Skin epidermis (tissue), 12 donors: Measurements from ENCODE around the gene KDM4C.
"Not testable (repeated sequence)": the region's sequence is repeated elsewhere in the genome, so short reads cannot be mapped to it uniquely, and the experiment has no call there.

Source experiments
- H3K27ac ChIP-seq, 21 experiments: fragments of 200-600 bp; sonication (generic) in 11 of 21; one replicate each; pipeline ENCODE4 v1.5.0; 2020; ENCODE audit warnings: mild to moderate bottlenecking in 3 of 21, inconsistent platforms in 2 of 21, moderate library complexity in 2 of 21
- H3K4me3 ChIP-seq, 7 experiments: fragments of 200-600 bp; sonication (generic) in 2 of 7; one replicate each; pipeline ENCODE4 v1.5.0; 2020; ENCODE audit warnings: inconsistent platforms in 2 of 7, mild to moderate bottlenecking in 2 of 7, moderate library complexity in 1 of 7

Gene KDM4C

DNA sequence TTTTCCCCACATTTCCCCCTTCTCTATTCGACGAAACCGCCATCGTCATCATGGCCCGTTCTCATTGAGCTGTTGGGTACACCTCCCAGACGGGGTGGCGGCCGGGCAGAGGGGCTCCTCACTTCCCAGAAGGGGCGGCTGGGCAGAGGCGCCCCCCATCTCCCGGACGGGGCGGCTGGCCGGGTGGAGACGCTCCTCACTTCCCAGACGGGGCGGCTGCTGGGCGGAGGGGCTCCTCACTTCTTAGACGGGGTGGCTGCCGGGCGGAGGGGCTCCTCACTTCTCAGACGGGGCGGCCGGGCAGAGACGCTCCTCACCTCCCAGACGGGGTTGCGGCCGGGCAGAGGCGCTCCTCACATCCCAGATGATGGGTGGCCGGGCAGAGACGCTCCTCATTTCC is 191.1 kb downstream of the KDM4C start:
- not testable (repeated sequence) for H3K27ac ChIP-seq, H3K4me3 ChIP-seq

DNA sequence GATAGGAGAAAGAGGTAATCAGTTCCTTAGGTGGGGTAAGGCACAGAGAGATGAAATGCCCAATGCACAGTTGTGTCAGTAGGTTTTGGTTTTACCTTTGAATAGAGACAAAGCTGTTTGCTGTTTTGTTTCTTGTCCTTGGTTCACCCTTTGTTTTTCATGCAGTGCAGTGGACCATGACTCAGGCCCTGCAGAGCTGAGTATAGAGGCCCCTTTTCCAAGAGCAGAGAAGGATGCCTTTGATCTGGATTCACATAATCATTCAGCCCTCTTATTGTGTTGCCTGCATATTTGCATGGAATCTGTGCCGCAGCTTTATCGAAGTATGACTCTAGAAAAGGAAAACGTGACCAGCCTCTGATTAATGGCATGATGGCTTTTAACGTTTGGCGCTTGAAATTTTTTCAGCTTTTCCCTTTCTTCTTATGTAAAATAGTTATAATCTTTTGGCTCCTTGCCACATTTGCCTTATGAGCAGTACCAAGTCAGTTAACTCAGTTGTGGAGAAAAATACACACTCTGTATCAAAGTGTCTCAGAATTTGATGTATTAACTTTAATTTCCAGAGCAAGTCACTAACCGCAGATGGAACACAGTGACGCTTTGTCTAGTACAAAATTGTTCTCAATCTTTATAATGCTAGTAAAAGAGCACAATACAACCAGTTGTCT is 197.6 kb downstream of the KDM4C start:
- H3K4me3 ChIP-seq = no peak overlapping the region
- peak overlapping the region in 1 of 21 experiments; percentile 41 for H3K27ac ChIP-seq

DNA sequence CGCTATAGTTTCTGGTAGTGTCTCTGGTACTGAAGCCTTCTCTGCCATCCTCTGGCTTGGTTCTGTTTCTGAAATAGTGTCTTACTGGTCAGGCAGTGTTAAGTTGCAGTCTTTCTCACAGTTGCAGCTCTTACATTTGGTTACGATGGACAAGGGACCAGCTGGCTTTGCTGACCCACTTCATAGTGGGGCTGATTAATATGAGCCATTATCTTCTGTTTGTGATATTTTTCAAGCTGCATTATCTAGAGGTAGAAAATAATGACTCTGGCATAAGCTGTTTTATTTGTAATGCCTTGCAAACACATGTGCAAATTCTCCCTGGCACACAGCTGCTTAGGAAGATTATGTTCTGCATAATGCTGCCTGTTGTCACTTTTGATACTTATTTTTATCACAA is 199.1 kb downstream of the KDM4C start:
- no peak overlapping the region for H3K4me3 ChIP-seq
- H3K27ac ChIP-seq = no peak overlapping the region

DNA sequence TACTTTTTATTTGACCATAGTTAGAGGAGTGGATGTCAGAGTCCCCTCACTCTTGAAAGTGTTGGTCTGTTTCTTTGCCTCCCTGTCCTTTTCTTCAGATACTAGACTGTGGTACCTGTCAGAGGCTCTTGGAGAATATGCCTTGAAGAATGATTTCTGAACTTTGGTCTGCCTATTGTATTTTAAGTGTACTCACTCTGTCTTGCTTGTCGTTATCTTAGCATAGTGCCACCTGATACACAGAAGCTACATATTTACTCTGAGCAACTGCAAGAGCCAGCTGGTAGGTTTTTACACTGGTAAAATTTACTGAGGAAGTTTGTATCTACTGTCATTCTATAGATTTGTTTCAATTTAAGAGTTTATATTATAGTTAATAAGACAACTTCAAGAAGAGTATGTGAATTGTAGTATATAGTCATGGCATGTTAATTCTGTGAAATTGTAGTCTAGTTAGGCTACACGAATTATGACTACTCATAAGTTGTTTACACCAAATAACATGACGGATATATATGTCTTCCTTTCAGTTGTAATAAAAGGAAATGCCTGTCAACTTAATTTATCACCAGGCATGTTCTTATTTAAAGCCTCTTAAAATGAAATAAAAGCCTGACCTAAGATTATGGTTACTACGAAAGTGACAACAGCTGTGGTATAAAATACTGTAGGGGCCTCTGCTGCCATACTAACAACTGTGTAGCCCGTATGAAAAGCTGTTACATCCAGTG is 201.7 kb downstream of the KDM4C start:
- Histone ChIP-seq H3K27ac (no peak overlapping the region), H3K4me3 (no peak overlapping the region)

DNA sequence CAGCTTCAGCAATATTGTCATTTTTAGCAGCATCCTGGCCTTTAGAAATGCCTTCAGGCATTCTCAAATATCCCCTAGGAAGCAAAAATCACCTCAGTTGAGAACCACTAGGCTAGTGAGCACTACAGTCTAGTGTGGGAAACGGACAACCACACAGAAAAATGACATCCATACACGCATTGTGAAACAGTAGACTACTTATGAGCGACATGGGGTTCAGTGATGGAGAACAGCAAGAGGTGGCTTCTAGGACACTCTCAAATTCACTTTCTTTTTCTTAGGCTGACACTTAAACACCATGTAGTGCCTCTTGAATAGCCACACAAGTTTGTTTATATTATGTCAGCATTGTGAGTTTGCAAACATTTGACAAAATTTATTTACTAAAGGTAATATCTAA is 203.0 kb downstream of the KDM4C start:
- H3K4me3 ChIP-seq = no peak overlapping the region
- H3K27ac ChIP-seq = no peak overlapping the region

DNA sequence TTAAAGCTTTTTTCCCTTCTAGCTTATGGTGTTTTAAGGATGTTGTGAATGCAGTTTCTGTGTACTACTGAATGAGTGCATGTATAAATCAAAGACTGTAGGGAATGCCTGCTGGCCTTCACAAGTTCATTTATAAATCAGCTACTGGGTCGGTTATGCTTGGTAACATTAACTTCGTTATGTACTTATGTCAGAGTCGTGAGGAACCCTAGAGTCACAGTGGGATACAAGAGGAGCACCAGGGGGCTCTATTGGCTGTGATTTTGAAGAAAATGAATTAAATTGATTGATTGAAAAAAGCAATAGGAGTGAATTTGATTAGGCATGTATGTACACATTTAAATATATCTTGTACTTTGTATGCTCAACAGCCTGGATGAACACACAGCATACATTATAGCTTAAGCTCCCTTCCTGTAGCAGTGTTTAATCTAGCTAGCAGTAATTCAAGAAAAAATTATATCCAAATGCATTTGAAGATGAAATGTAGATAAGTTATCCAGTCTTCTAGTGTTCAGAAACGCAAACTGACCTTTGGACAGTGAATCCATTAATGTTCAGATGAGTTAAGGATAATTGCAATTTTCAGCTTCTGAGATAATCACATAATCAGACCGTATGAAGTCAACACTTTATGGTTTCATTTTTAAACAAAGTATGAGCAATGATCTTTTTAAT is 204.2 kb downstream of the KDM4C start:
- Histone ChIP-seq H3K27ac (no peak overlapping the region), H3K4me3 (no peak overlapping the region)

DNA sequence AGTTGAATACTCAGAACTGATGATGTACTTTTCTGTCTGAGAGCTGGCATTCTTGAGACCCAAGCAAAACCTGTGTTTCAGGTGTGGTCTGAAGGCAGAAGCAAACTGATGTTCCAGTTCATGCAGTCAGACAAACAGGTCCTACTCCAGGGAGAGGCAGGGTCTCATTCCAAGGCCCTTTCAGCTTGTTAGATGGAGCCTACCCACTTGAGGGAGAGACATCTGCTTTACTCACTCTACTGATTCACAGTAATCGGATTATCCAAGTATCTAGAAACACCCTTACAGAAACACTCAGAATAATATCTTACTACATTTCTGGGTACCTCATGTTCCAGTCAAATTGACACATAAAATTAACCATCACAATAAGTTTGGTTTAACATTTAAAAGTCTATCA is 207.8 kb downstream of the KDM4C start:
- H3K4me3 ChIP-seq = no peak overlapping the region

DNA sequence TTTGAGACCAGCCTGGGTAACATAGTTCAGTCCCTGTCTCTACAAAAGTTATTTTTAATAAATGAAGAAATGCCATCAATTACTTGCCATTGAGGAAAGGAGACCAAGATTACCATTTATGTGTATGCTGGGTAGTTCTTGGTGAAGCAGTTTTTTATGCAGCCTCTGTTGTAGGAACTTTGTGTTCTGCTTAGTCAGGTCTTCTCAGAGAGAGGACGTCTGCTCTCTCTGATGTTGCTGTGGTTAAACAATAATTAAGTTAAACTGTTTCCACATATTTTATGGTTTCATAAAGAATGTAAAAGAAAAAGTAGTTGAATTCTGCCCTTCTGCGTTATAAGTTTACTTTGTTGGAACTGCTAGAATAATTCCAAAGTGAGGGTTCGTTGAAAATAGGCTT is 210.5 kb downstream of the KDM4C start:
- no peak overlapping the region for H3K4me3 ChIP-seq
- no peak overlapping the region for H3K27ac ChIP-seq

More for the DNA sequence above, 207.8 kb downstream of the KDM4C start:
- H3K27ac ChIP-seq = no peak overlapping the region

DNA sequence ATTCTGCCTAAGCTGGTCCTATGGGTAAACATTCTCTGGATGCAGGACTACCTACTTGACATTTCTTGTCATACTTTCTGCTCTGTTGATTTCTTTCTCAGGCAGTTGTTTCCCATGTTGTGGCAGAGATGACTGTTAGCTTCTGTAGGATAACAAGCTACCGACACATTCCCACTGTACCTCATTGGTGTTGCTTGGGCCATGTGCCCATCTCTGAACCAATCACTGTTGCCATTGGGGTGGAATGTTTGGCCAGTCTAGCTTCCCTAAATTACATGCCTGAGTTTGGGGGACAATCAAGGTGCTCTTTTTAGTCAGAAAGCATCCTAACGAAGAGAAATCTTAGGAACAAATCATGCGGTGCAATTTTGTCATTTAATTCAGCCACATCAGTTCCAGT is 212.0 kb downstream of the KDM4C start:
- Histone ChIP-seq H3K4me3 (no peak overlapping the region), H3K27ac (no peak overlapping the region)

DNA sequence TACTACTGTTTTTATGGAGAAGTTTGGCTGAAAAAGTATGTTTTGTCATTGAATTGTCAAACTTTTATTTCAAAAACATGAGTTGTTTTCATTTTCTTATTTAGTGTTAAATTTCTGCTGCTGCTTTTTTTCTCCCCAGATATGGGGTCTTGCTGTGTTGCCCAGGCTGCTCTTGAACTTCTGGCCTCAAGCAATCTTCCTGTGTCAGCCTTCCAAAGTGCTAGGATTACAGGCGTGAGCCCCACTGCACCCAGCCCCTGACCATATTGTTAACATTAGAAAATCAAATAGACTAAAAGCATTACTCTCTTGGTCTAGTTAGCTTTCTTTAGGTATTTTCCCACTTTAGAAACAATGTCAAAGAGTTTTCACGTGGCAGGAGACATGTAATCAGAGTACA is 215.3 kb downstream of the KDM4C start:
- Histone ChIP-seq H3K27ac (no peak overlapping the region), H3K4me3 (no peak overlapping the region)

DNA sequence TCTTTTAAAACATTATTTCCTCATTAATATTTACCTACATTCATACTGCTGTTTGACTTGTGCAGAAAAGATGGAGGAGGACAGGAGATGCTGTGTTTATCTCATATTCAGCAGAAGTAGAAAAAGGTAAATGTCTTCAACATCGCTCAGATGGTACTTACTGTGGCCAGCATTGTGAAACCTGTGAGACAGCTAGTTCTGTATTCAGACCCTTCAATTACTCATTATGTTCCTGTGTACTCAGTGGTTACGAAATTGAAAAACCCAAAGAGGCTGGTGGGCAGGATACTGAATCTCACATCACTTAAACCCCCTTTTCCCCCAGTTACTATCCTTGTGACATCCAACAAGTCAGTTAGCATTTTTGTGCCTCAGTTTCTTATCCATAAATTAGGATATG is 216.0 kb downstream of the KDM4C start:
- H3K27ac ChIP-seq = no peak overlapping the region
- H3K4me3 ChIP-seq = no peak overlapping the region

DNA sequence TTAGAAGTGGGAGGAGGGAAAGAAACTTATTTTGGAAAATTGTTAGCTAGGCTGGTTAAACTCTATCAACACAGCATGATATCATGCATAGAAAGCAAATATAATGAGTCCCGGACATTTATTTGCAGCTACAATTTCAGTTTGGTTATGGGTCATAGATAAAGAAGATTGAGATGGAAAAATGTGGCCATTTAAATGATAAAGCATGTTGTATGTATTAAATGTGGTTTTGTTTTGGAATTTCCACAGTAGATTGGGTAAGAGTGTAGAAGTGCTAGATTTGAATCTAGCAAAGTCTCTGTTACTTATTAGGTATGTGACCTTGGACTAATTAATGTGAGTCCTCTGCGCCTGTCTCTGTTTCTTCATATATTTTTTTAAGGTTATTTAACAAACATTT is 217.4 kb downstream of the KDM4C start:
- H3K4me3 ChIP-seq = no peak overlapping the region
- no peak overlapping the region for H3K27ac ChIP-seq

DNA sequence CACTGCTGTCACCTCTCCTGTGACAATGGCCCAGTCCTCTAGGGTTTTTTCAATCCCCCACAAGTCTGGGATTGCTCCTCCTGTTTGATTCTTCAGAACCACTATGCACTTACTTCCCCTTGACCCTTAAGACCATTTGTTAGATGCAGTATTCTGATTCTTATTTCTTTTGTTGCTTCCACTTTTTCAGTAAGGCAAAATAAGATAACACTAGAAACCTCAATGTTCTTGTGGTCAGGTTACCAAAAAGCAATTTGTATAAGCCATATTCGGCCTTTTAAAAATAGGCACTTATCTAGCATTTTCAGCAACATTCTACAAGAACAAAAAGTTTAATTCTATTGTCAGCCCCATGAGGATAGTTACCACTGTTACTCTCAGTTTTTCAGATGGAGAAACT is 220.0 kb downstream of the KDM4C start:
- Histone ChIP-seq H3K27ac (no peak overlapping the region), H3K4me3 (no peak overlapping the region)

DNA sequence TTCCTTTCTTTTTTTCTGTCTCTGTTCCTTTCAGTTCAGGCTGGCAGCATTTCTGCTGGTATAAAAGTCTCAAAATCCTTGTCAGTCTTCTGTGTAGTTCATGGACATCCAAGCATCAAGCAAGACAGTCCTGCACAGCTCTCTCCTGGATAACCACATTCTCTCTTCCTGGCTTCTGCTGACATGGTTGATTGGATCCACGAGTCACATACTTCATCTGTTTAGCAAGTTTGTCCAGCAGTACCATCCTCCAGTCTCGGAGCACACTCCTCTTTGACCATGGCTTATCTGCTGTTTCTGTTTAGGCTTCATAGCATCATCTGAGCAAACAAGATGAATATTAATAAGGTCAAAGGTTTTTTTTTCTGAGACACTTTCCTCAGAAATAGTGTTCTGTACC is 220.8 kb downstream of the KDM4C start:
- H3K4me3 ChIP-seq = no peak overlapping the region

DNA sequence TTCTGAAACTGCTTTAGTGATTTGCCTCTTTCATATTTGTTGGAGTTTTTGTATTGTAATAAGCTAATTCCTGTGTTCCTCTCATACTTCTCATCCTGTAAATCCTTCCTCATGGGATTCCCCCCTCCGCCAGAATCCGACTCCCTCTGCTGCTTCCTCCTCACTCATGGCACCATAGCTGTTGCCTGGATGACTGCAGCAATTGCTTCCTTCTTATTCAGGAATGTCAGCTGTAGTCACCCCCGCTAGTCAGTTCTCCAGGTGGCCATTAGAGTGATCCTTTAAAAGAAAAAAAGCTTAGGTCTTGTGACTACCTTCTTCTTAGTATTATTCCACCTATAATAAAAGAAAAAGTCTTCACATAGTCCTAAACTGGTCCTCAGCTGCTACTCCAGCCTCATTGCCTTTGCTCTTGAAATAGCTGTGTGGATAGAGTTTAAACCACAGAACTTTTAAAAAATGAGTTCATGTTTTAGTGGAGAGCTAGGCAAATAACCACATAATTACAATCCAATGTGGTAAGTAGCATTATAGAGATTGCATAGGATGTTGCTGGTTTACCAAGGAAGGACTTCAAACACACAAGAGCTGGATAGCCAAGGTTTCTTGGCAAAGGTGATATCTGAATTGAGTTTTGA is 227.3 kb downstream of the KDM4C start:
- no peak overlapping the region for H3K27ac ChIP-seq
- no peak overlapping the region for H3K4me3 ChIP-seq

More for the DNA sequence above, 220.8 kb downstream of the KDM4C start:
- no peak overlapping the region for H3K27ac ChIP-seq

DNA sequence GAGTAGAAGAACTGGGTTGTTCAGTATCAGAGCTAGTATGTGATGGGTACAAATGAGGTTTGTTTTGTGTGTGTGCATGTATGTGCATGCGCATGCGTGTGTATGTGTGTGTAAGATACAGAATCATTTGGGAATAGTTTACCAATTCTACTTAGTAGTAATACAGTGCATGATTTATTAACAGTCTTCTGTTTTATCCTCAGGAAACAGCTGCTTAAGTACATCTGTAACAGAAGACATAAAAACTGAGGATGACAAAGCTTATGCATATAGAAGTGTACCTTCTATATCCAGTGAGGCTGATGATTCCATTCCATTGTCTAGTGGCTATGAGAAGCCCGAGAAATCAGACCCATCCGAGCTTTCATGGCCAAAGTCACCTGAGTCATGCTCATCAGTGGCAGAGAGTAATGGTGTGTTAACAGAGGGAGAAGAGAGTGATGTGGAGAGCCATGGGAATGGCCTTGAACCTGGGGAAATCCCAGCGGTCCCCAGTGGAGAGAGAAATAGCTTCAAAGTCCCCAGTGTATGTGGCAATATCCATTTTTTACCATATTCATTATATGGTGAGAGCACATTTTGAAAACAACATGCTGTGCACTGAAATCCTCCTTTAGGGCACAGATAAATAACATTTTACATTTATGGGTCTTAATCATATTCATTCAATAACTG is 228.5 kb downstream of the KDM4C start:
- Histone ChIP-seq H3K27ac (no peak overlapping the region), H3K4me3 (no peak overlapping the region)

DNA sequence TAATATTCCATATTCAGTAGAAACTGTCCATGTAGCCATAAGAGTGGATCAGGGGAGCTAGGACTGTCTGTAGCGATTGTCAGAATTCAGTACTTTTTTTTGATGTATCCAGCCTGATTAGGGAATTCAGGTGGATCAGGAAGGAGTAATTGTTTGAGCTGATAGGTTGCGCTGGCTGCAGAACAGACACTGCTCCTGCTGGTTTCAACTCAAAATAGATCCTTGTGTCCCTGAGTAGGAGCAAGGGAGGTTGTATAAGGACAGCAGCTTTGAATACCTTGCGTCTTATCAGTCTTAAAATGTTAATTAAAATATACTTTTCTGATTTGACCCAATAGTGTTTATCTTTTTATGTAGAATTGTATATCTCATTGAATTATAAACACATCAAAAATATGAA is 229.6 kb downstream of the KDM4C start:
- H3K4me3 ChIP-seq = no peak overlapping the region
- H3K27ac ChIP-seq = no peak overlapping the region

DNA sequence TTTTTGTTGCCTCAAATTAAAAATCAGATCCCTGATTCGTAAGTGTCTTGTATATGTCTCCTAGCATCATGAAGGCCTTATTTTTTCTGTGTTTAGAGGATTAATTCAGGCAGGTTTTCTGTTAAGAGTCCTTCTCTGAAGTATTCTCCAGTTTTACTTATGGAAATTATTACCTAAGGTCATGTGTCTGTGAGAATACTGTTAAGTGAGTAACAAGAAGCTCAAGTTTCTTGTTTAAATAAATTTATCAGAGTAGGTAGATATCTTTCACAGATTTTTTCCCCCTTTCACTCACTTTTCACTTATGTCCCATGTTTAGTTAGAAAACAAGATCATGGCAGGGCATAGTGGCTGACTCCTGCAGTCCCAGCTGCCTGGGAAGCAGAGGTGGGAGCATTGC is 233.6 kb downstream of the KDM4C start:
- H3K4me3 ChIP-seq = no peak overlapping the region
- H3K27ac ChIP-seq = no peak overlapping the region

DNA sequence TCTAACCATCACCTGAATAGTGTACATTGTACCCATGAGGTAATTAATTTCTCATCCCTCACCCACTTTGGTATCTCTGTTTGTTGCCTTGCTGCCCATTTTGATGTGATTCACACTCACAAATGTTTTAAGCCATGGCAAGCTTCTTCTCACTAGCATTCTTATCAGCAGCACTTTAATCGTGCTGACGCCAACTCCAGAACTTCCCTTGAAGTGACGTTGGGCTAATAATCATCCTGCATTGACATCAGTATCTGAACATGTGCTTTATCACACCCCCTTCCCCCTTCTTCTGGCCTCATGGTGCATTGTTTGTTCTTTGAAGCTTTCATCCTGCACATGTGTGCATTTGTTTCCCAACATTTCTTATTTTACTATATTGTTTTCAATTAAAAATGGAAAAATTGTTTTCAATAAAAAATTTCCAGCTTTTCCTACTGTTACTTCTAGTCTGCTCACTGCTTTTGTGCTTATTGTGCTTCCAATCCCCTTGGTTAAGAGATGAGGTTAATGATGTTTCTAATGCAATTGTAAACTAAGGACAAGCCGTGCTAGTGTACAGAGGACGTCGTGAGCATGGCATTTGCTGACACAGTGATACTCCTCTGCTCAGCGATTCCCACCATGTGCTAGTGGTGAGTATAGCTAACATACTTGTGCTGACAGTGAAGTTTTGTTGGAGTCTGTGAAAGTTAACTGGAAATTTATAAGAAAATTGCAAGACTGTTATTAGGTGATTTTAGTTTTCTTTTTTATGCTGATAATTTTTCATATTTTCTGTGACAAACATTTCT is 238.5 kb downstream of the KDM4C start:
- Histone ChIP-seq H3K27ac (no peak overlapping the region), H3K4me3 (no peak overlapping the region)
